HT-29 (cell line): ENCODE results near the gene SURF1. TPM values are rescaled to one million over a fixed set of nuclear protein-coding genes. Genes with fewer than 3 reads are reported as not detected.
A peak's percentile ranks its signal among the peaks of the same experiment; 100 is the strongest.
"Not testable (repeated sequence)": the region's sequence is repeated elsewhere in the genome, so short reads cannot be mapped to it uniquely, and the experiment has no call there.

Experiments
- DNase-seq: peaks from one replicate; pipeline ENCODE4 v3.0.0-alpha.2; 2015; ENCODE audit warnings: low spot score
- total RNA-seq: library from RNA; depleted of rRNA; stranded (reverse); fragments of >200 nt; shearing (Covaris generic); gene quantifications from 2 replicates; pipeline ENCODE4 v1.2.3, GENCODE V29; 2014; rRNA removed

Gene SURF1
- 27.7 and 32.7 TPM in 2 replicates for total RNA-seq

GRCh38 chr9:133356391-133357091 is at the start of gene SURF1, which contains the start of gene SURF2:
SURF1 (minus strand) TSS chr9:133356487; CDS start chr9:133356453, 34 bp downstream.
SURF2 (plus strand) TSS chr9:133356550; CDS start chr9:133356593, 43 bp downstream.
- peak; percentile 81 for DNase-seq

GRCh38 chr9:133405508-133406438 is 49.5 kb upstream of the SURF1 start:
- no peak for DNase-seq

- DNase-seq = no peak
Measured at GRCh38 chr9:133404454-133405002, 48.2 kb upstream of the SURF1 start.

DNA sequence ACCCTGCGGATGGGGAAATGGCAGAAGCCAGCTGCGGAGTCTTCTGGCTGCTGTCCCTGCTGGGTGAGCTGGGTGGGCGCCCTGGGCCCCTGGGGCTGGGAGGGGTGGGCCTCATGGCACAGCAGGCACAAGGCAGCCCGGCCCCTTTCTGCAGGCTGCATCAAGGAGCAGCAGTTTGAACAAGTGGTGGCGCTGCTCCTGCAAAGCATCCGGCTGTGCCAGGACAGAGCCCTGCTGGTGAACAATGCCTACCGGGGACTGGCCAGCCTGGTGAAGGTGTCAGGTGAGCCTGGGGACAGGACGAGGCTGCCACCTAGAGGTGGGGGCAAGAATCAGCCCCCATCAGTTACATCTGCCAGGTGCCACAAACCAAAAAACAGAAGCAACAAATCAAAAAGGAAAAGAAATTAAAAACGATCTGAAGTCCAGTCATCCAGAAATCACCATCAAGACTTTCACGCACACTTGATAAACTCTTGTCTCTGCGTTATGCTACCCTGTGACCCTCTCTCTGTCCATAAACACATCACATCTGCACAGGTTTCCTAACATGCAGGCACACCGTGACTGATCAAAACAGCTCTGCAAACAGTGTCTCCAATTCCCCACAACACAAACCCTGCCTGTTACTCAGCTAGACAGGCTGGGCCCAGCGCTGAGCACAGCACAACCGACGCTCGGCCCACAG is 47.6 kb upstream of the SURF1 start:
- peak; percentile 83 for DNase-seq

DNA sequence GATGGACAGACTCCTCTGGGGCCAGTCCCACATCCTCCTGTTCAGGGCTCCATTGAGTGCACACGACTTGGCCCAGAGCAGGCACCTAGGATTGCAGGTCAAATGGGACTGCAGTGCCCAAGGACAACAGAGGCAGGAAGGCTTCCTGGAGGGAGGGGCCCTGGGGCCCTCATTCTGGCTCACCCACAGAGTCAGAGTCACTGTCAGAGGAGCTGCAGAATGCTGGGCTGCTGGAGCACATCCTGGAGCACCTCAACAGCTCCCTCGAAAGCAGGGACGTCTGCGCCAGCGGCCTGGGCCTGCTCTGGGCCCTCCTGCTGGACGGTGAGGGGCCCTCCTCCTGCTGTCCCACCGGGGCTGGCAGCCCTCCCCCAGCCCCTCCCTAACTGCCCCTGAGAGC is 46.4 kb upstream of the SURF1 start:
- no peak for DNase-seq

GRCh38 chr9:133401588-133401987 is 45.3 kb upstream of the SURF1 start:
- DNase-seq = no peak

- DNase-seq = no peak
Measured at GRCh38 chr9:133400292-133400691, 44.0 kb upstream of the SURF1 start.

- DNase-seq = no peak
Measured at GRCh38 chr9:133397895-133398294, 41.6 kb upstream of the SURF1 start.

GRCh38 chr9:133397370-133397769 is 41.1 kb upstream of the SURF1 start:
- DNase-seq = no peak

DNA sequence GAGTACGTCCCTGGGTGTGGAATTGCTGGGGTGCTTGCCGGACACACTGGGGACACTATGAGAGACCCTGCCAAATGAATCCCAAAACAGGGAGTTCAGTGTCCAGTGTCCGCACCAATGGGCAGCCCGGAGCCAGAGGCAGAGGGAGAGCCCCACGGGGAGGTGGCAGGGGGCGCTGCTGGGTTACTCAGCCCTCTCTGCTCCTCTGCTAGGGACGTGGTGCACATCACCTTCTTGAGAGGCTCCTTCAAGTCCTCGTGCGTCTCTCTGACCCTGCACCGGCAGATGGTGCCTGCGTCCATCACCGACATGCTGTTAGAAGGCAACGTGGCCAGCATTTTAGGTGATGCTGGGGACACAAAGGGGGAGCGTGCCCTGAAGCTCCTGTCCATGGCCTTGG is 40.7 kb upstream of the SURF1 start:
- no peak for DNase-seq

DNA sequence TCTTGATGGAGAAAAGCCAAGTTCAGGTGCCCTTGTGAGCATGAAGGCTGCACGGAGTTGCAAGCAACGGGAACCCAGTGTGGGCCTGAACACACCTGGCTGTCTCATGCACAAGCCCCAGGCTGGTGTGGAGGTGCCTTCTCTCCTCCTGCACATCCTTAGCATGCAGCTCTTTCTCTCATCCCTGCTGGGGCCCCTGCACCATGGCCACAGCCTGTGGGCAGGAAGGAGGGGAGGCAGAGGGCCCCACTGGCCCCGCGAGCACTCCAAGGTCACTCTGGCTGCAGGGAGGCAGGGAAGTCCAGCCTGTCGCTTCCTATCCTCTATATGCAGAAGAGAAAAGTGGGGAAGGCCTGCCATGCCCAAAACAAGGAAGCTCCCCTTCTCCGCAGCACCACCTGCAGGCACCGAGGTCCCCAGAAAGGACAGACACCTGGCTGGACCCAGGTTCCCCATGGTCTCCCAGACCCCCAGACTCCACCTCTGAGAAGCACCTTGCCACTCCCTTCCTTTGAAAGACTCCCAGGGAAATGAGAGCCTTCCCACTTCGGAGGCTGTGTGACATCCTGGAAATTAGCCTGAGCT is 38.5 kb upstream of the SURF1 start:
- no peak for DNase-seq

DNA sequence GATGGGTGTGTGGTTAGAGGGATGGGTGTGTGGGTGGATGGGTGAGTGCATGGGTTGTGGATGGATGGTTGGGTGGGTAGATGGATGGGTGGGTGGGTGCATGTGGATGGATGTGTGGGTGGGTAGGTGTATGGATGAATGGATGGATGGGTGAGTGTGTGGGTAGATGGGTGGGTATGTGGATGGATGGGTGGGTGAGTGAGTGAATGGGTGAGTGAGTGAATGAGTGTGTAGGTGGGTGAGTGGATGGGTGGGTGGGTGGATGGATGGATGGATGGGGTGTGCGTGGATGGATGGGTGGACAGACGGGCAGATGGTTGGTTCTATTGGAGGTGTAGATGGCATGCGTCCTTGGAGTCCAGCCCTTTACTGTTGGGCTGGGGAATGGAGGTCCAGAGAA is 37.1 kb upstream of the SURF1 start:
- DNase-seq = no peak

DNA sequence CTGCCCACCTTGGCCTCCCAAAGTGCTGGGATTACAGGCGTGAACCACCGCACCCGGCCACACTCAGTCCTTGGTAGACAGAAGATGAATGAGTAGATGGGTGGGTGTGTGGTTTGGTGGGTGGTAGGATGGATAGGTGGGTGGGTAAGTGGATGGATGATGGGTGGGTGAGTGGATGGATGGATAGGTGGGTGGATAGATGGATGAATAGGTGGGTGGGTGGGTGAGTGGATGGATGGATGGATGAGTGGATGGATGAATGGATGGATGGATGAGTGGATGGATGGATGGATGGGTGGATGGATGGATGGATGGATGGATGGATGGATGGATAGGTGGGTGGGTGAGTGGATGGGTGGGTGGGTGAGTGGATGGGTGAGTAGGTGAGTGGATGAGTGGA is 36.0 kb upstream of the SURF1 start:
- not testable (repeated sequence) for DNase-seq

- DNase-seq = not testable (repeated sequence)
Measured at GRCh38 chr9:133391449-133391848, 35.2 kb upstream of the SURF1 start.

- DNase-seq = no peak
Measured at GRCh38 chr9:133390713-133391112, 34.4 kb upstream of the SURF1 start.

DNA sequence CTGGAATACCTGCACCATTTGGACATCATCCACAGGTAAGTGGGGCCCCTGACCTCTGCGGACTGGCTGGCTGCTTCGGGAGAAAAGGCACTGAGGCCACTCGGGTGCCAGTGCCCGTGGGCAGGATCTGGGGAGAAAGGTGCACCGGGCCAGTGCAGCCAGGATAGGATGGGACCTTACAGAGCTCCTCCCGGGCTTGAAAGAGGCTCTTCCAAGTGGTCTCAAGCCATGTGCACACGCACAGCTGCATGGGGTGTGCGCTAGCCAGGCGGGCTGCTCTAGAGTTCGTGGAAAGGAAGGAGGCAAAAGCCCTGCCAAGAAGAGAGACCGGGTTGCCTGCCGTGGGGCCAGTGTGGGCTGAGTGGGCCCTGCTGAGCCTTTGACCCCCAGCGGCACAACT is 33.3 kb upstream of the SURF1 start:
- DNase-seq = no peak

GRCh38 chr9:133389025-133389557 is 32.8 kb upstream of the SURF1 start:
- no peak for DNase-seq

- no peak for DNase-seq
Measured at GRCh38 chr9:133387680-133388079, 31.4 kb upstream of the SURF1 start.

- DNase-seq = no peak
Measured at GRCh38 chr9:133386338-133386737, 30.1 kb upstream of the SURF1 start.

DNA sequence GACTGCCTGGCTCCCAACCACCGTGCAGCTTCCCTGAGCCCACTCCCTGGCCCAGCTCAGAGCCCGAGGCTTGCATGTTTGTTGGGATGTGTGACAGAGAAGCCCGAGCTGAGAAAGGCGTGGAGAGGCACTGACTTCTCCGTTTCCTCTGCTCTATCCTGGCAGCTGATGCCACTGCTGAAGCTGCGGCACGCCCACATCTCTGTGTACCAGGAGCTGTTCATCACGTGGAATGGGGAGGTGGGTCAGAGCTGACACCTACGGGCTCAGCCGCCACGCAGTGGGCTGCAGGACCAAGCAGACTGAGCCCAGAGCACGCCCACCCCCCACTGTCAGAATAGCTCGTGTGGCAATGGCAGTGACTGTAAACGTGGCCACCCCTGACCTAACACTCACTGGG is 29.2 kb upstream of the SURF1 start:
- no peak for DNase-seq

- DNase-seq = no peak
Measured at GRCh38 chr9:133384736-133385321, 28.5 kb upstream of the SURF1 start.
